Panc1 (cell line): Measurements from ENCODE around the gene RNF220. TPM values are rescaled to one million over a fixed set of nuclear protein-coding genes. Genes with fewer than 3 reads are reported as not detected.

ENCODE experiments used
- ATAC-seq: fragments of 200-7000 bp; cut with Tn5 transposase; 2 replicates; pipeline ENCODE4 v1.9.1; 2020; ENCODE audit warnings: mild to moderate bottlenecking, moderate library complexity
- BruUV-seq: library from RNA; stranded (reverse); fragments of 400-500 nt; replicated peaks from 2 replicates; lab custom pipeline; 2021; lab: Mats Ljungman, UMichigan
- CTCF ChIA-PET: fragments of 300-600 bp; sonication (Branson Sonifier 250); formaldehyde crosslinking; loops from one replicate; lab custom pipeline; 2022; ENCODE audit warnings: antibody characterized with exemption; lab: Charles Lee
- POLR2A ChIA-PET: fragments of 300-600 bp; sonication (Branson Sonifier 250); formaldehyde crosslinking; loops from one replicate; lab custom pipeline; 2022; ENCODE audit warnings: antibody characterized with exemption; lab: Charles Lee
- DNase-seq: peaks from one replicate; pipeline ENCODE4 v3.0.0-alpha.2; 2010; ENCODE audit warnings: low read depth, low spot score
- H3K27ac ChIP-seq: 2 replicates; pipeline ENCODE4 v1.5.1; 2011; ENCODE audit warnings: mild to moderate bottlenecking, low read length, inconsistent platforms
- H3K27me3 ChIP-seq: fragments of 200-500 bp; sonication (Bioruptor generic); 2 replicates; pipeline ENCODE4 v1.6.0; 2014; ENCODE audit warnings: low read length, inconsistent platforms; ENCODE audit not compliant: control insufficient read depth, insufficient read depth
- H3K36me3 ChIP-seq: fragments of 200-500 bp; sonication (Bioruptor generic); 2 replicates; pipeline ENCODE4 v1.5.1; 2014; ENCODE audit warnings: inconsistent platforms, mild to moderate bottlenecking, low read length, moderate library complexity; ENCODE audit not compliant: control insufficient read depth, insufficient read depth
- H3K4me1 ChIP-seq: 2 replicates; pipeline ENCODE4 v1.5.1; 2011; ENCODE audit warnings: inconsistent platforms, mild to moderate bottlenecking, low read length, moderate library complexity; ENCODE audit not compliant: control insufficient read depth, insufficient read depth
- H3K4me3 ChIP-seq, 2 experiments: 2 replicates each; pipeline ENCODE4 v1.5.1; 2011 to 2012; ENCODE audit warnings: low read depth in 2 of 2, low read length in 2 of 2, mild to moderate bottlenecking in 2 of 2, inconsistent platforms in 1 of 2, moderate library complexity in 1 of 2
- H3K9me3 ChIP-seq: fragments of 200-500 bp; sonication (Bioruptor generic); 2 replicates; pipeline ENCODE4 v1.5.1; 2014; ENCODE audit warnings: low read depth, mild to moderate bottlenecking, inconsistent platforms, low read length, moderate library complexity; ENCODE audit not compliant: control insufficient read depth, insufficient read depth
- POLR2AphosphoS5 ChIP-seq: IDR thresholded peaks from 2 replicates; pipeline ENCODE4 v1.6.1; 2012; ENCODE audit warnings: mild to moderate bottlenecking, low read depth, low read length, moderate library complexity
- SIN3A ChIP-seq: IDR thresholded peaks from 2 replicates; pipeline ENCODE4 v1.6.1; 2012; ENCODE audit warnings: low read depth, mild to moderate bottlenecking, low read length, moderate library complexity, borderline replicate concordance; ENCODE audit not compliant: insufficient read depth
- TCF7L2 ChIP-seq: IDR thresholded peaks from 2 replicates; pipeline ENCODE4 v1.6.1; 2011; ENCODE audit warnings: mild to moderate bottlenecking, low read depth, low read length, inconsistent platforms
- in situ Hi-C: cut with HindIII; loops from 2 replicates; pipeline ENCODE4 v1.10.0; 2016; ENCODE audit warnings: low sequenced_read_pairs, low pct_unique_long_range_greater_than_20kb
- intact Hi-C: fragments of 100-400 bp; cut with micrococcal nuclease; formaldehyde crosslinking; loops from one replicate; pipeline ENCODE4 v1.10.0; 2022; ENCODE audit not compliant: unreplicated experiment
- total RNA-seq: library from RNA; stranded (reverse); gene quantifications from one replicate; pipeline ENCODE4 v1.2.1, GENCODE V29; 2021; ENCODE audit not compliant: unreplicated experiment
- TF ChIP-seq, protein P1 (sequence below): fragments of 450-650 bp; IDR thresholded peaks from 2 replicates; pipeline ENCODE4 v1.5.1; 2017; ENCODE audit warnings: mild to moderate bottlenecking
- TF ChIP-seq, protein P2 (sequence below), 2 experiments: IDR thresholded peaks; 2 replicates each; pipeline ENCODE4 v1.6.1; 2011 to 2012; ENCODE audit warnings: low read depth in 2 of 2, control low read depth in 1 of 2, low read length in 1 of 2, mild to moderate bottlenecking in 1 of 2, moderate library complexity in 1 of 2; ENCODE audit not compliant: insufficient read depth in 1 of 2

Gene RNF220
- total RNA-seq, 1 experiment from 2014 or later, result 64.9 TPM

GRCh38 chr1:44421446-44421884 is 16.4 kb downstream of the RNF220 start:
- Histone ChIP-seq H3K4me1 (peaks cover 37% of the 10 kb centered on the region), H3K36me3 (no peaks in the 10 kb centered on the region), H3K27me3 (no peaks in the 10 kb centered on the region), H3K4me3 (no peak overlapping the region), H3K9me3 (no peaks in the 10 kb centered on the region), H3K27ac (peak overlapping the region; percentile 77)
- ChIA-PET POLR2A (no interaction called here), CTCF (no interaction called here)
- no peak for ATAC-seq
- no peak for DNase-seq
- no peak for TF ChIP-seq SIN3A
- TF ChIP-seq, protein P1, sequence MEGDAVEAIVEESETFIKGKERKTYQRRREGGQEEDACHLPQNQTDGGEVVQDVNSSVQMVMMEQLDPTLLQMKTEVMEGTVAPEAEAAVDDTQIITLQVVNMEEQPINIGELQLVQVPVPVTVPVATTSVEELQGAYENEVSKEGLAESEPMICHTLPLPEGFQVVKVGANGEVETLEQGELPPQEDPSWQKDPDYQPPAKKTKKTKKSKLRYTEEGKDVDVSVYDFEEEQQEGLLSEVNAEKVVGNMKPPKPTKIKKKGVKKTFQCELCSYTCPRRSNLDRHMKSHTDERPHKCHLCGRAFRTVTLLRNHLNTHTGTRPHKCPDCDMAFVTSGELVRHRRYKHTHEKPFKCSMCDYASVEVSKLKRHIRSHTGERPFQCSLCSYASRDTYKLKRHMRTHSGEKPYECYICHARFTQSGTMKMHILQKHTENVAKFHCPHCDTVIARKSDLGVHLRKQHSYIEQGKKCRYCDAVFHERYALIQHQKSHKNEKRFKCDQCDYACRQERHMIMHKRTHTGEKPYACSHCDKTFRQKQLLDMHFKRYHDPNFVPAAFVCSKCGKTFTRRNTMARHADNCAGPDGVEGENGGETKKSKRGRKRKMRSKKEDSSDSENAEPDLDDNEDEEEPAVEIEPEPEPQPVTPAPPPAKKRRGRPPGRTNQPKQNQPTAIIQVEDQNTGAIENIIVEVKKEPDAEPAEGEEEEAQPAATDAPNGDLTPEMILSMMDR, result no peak
- no peak for TF ChIP-seq TCF7L2
- no peak for TF ChIP-seq POLR2AphosphoS5
- TF ChIP-seq, protein P2, sequence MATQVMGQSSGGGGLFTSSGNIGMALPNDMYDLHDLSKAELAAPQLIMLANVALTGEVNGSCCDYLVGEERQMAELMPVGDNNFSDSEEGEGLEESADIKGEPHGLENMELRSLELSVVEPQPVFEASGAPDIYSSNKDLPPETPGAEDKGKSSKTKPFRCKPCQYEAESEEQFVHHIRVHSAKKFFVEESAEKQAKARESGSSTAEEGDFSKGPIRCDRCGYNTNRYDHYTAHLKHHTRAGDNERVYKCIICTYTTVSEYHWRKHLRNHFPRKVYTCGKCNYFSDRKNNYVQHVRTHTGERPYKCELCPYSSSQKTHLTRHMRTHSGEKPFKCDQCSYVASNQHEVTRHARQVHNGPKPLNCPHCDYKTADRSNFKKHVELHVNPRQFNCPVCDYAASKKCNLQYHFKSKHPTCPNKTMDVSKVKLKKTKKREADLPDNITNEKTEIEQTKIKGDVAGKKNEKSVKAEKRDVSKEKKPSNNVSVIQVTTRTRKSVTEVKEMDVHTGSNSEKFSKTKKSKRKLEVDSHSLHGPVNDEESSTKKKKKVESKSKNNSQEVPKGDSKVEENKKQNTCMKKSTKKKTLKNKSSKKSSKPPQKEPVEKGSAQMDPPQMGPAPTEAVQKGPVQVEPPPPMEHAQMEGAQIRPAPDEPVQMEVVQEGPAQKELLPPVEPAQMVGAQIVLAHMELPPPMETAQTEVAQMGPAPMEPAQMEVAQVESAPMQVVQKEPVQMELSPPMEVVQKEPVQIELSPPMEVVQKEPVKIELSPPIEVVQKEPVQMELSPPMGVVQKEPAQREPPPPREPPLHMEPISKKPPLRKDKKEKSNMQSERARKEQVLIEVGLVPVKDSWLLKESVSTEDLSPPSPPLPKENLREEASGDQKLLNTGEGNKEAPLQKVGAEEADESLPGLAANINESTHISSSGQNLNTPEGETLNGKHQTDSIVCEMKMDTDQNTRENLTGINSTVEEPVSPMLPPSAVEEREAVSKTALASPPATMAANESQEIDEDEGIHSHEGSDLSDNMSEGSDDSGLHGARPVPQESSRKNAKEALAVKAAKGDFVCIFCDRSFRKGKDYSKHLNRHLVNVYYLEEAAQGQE (IDR thresholded peaks at IDR 0.05; ENCODE audit: insufficient read depth in 1 of 2, low read depth in 2 of 2, low read length in 1 of 2), result no peak
- in situ Hi-C loops, result no loop called here
- no TSS peak for BruUV-seq
- intact Hi-C loops, result no loop called here

GRCh38 chr1:44422161-44422560 is 17.1 kb downstream of the RNF220 start:
- ChIA-PET CTCF (no interaction called here), POLR2A (no interaction called here)
- H3K27ac ChIP-seq, result peak overlapping the region; percentile 77
- in situ Hi-C loops (no loop called here), intact Hi-C loops (no loop called here)
- no peaks in the 10 kb centered on the region for H3K36me3 ChIP-seq
- DNase-seq (no peak), ATAC-seq (no peak)
- no TSS peak for BruUV-seq
- no peaks in the 10 kb centered on the region for H3K27me3 ChIP-seq
- H3K4me3 ChIP-seq, result no peak overlapping the region
- H3K9me3 ChIP-seq, result no peaks in the 10 kb centered on the region
- H3K4me1 ChIP-seq, result peaks cover 37% of the 10 kb centered on the region
- TF ChIP-seq, protein P1, result no peak
- TF ChIP-seq, protein P2 (IDR thresholded peaks at IDR 0.05; ENCODE audit: insufficient read depth in 1 of 2, low read depth in 2 of 2, low read length in 1 of 2), result no peak
- TF ChIP-seq TCF7L2 (no peak), POLR2AphosphoS5 (no peak), SIN3A (no peak)
